ENCODE measurements around the gene ALDH3B2. TPM values are rescaled to one million over a fixed set of nuclear protein-coding genes. Genes with fewer than 3 reads are reported as not detected.
"Not testable (repeated sequence)": the region's sequence is repeated elsewhere in the genome, so short reads cannot be mapped to it uniquely, and the experiment has no call there.

ALDH3B2 gene
- total RNA-seq, 1 donor from 2014 or later: not detected

GRCh38 chr11:67664696-67665540 is 9.5 kb downstream of the ALDH3B2 start:
- TF ChIP-seq, protein P1, sequence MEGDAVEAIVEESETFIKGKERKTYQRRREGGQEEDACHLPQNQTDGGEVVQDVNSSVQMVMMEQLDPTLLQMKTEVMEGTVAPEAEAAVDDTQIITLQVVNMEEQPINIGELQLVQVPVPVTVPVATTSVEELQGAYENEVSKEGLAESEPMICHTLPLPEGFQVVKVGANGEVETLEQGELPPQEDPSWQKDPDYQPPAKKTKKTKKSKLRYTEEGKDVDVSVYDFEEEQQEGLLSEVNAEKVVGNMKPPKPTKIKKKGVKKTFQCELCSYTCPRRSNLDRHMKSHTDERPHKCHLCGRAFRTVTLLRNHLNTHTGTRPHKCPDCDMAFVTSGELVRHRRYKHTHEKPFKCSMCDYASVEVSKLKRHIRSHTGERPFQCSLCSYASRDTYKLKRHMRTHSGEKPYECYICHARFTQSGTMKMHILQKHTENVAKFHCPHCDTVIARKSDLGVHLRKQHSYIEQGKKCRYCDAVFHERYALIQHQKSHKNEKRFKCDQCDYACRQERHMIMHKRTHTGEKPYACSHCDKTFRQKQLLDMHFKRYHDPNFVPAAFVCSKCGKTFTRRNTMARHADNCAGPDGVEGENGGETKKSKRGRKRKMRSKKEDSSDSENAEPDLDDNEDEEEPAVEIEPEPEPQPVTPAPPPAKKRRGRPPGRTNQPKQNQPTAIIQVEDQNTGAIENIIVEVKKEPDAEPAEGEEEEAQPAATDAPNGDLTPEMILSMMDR (IDR thresholded peaks at IDR 0.05; ENCODE audit: borderline replicate concordance): no peak
- no peaks in the 10 kb centered on the region for H3K27me3 ChIP-seq (ENCODE audit: low read depth)
- DNase-seq: no peak
- no peaks in the 10 kb centered on the region for H3K4me1 ChIP-seq
- H3K4me3 ChIP-seq: no peak overlapping the region
- H3K9me3 ChIP-seq (replicated peaks): no peaks in the 10 kb centered on the region
- H3K27ac ChIP-seq (replicated peaks): no peak overlapping the region
- no peaks in the 10 kb centered on the region for H3K36me3 ChIP-seq
- intact Hi-C loops (cut with micrococcal nuclease): no loop called here

DNA sequence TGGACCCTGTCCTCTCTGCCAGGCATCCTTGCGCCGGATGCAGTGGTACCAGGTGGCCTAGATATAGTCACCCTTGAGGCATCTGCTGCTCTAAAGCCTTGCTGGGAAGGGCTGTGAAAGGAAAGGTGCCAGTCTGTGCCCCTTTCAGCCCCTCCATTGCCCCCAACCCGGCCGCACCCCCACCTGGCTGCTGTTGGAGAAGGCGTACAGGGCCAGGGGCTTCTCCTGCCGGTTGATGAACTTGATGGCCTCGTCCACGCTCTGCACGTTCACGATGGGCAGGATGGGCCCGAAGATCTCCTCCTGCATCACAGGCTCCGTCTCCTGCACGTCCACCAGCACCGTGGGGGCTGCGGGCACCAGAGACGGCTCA is 10.2 kb downstream of the ALDH3B2 start:
- Histone ChIP-seq H3K36me3 (no peaks in the 10 kb centered on the region), H3K27ac (replicated peaks) (no peak overlapping the region), H3K27me3 (ENCODE audit: low read depth) (no peaks in the 10 kb centered on the region), H3K9me3 (replicated peaks) (no peaks in the 10 kb centered on the region), H3K4me3 (no peak overlapping the region), H3K4me1 (no peaks in the 10 kb centered on the region)
- no peak for DNase-seq
- TF ChIP-seq, protein P1 (IDR thresholded peaks at IDR 0.05; ENCODE audit: borderline replicate concordance): no peak
- intact Hi-C loops (cut with micrococcal nuclease): no loop called here

DNA sequence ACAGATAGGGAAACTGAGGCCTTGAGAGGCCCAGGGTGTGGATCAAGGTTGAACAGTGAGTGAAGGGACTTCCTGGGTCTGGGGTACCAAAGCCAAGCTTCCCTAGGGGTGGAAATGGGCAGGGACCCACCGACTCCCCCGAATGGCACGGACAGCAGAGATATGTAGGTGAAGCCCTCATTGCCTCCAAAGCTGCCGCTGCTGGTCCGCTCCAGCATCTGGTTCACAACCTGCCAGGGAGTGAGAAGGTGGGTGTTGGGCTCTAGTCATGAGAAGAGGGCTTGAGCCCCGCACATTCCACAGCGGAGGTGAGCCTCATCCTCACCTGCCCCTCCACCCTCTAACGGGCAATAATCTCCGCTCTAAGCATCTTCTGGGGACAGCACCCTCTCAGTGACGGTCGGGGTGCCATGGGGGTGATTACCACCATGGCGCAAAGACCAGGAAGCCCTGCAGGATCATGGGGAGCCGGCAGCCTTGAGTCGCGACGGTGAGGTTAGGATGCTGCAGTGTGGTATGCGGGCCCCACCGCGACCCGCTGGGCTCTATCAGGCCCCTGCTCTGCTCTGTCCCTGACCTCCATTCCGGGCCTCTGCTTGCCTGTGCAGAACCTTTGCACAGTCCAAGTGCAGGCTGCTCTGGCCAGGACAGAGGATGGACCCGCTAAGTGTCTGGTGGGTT is 10.8 kb downstream of the ALDH3B2 start:
- Histone ChIP-seq H3K27ac (replicated peaks) (no peak overlapping the region), H3K36me3 (no peaks in the 10 kb centered on the region), H3K27me3 (ENCODE audit: low read depth) (no peaks in the 10 kb centered on the region), H3K4me3 (no peak overlapping the region), H3K9me3 (replicated peaks) (no peaks in the 10 kb centered on the region), H3K4me1 (no peaks in the 10 kb centered on the region)
- intact Hi-C loops (cut with micrococcal nuclease): no loop called here
- no peak for DNase-seq
- TF ChIP-seq, protein P1 (IDR thresholded peaks at IDR 0.05; ENCODE audit: borderline replicate concordance): no peak

DNA sequence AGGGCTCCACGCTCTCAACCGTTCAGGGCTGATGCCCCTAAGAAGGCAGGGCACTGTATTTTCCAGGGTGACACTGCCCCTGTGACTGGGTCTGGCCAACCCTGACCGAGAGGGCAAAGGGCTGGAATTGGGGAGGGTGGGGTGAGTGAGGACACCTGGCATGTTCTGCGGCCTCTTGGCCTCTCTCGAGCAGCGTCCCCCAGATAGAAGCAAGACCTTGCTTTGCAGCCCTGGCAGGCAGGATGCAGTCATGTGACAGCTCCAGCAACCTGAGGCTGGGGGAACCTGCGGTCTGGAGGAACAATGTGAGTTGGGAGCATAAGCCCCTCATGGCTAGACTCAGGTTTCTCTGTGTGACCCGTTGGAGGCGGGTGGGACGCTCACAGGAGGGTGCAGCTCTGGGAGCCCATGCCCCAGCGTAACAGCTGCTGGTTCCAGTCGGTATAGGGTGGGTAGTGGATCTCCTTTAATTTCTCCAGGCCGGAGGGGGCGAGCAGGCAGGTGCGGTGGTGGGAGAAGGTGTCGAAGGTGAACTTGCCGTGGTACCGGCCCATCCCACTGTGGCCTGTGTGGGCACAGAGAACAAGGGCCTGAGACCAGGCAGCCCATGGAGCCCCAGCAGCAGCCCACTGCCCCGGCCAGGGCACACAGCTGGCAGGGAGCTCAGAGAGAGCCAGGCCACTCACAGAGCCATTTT is 11.4 kb downstream of the ALDH3B2 start:
- Histone ChIP-seq H3K36me3 (no peaks in the 10 kb centered on the region), H3K27ac (replicated peaks) (no peak overlapping the region), H3K4me1 (no peaks in the 10 kb centered on the region), H3K27me3 (ENCODE audit: low read depth) (no peaks in the 10 kb centered on the region), H3K9me3 (replicated peaks) (no peaks in the 10 kb centered on the region), H3K4me3 (no peak overlapping the region)
- DNase-seq: no peak
- TF ChIP-seq, protein P1 (IDR thresholded peaks at IDR 0.05; ENCODE audit: borderline replicate concordance): no peak
- intact Hi-C loops (cut with micrococcal nuclease): no loop called here

DNA sequence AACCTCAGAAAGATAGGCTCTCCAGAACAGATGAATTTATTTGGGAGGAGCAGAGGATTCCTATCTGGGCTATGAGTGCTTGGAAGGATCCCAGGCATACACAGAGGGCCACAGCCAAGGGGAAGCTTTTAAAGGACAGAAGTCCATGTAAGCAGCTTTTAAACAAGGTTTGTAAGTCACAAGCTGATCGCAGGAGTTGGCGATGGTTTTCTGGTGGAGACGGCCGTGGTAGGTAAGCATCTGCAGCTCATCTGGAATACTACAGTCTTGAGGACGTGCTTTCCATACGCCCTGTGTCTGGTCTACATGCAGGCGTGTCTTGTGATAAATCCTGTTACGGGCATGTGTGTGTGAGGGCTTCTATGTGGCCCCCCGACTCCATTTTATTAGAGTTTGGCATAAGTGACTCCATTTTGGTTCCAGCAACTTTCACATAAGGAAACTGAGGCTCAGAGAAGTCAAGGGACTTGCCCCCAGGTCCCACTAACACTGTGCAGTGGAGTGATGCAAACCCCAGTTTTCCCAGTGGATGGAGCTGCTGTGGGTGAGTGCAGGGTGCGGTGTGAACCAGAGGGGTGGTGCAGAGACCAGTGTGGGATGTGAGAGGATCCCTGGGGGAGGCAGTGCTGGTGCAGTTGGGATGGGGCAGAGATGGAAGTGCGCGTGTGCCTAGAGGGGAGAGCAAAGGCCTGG is 12.1 kb downstream of the ALDH3B2 start:
- Histone ChIP-seq H3K4me3 (no peak overlapping the region), H3K9me3 (replicated peaks) (no peaks in the 10 kb centered on the region), H3K36me3 (no peaks in the 10 kb centered on the region), H3K27ac (replicated peaks) (no peak overlapping the region), H3K4me1 (no peaks in the 10 kb centered on the region), H3K27me3 (ENCODE audit: low read depth) (no peaks in the 10 kb centered on the region)
- TF ChIP-seq, protein P1 (IDR thresholded peaks at IDR 0.05; ENCODE audit: borderline replicate concordance): no peak
- intact Hi-C loops (cut with micrococcal nuclease): no loop called here
- no peak for DNase-seq

DNA sequence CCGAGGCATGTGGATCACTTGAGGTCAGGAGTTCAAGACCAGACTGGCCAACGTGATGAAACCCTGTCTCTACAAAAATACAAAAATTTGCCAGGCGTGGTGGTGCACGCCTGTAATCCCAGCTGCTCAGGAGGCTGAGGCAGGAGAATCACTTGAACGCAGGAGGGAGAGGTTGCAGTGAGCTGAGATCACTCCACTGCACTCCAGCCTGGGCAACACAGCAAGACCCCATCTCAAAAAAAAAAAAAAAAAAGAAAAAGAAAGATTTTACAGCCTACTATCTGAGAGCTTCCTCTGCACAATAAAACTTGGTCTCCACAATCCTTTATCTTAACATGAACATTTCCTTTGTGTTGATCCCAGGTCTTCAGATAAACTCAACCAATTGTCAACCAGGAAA is 13.7 kb downstream of the ALDH3B2 start:
- H3K4me3 ChIP-seq; H3K4me1 ChIP-seq; H3K9me3 ChIP-seq (replicated peaks); H3K36me3 ChIP-seq; intact Hi-C loops (cut with micrococcal nuclease); DNase-seq; H3K27me3 ChIP-seq (ENCODE audit: low read depth); H3K27ac ChIP-seq (replicated peaks): not testable (repeated sequence)
